ENCODE measurements around the gene ATG16L2. TPM values are rescaled to one million over a fixed set of nuclear protein-coding genes. Genes with fewer than 3 reads are reported as not detected.

ATG16L2 gene
- total and polyA plus RNA-seq, 2 donors (not counting 3 experiments of a cell fraction or from before 2014, with no cell fraction given) = 26.5 to 30.5 TPM

GRCh38 chr11:72783144-72783905 lies 30.9 kb upstream of the ATG16L2 start:
- H3K9me3 ChIP-seq (replicated peaks; ENCODE audit: control insufficient read depth, insufficient read depth, low read length) = no peaks in the 10 kb centered on the region
- POLR2A ChIA-PET = no interaction called here
- no TSS peak for BruUV-seq (replicated peaks)
- H3K4me2 ChIP-seq (ENCODE audit: insufficient read depth, low read length) = no peak overlapping the region
- no peaks in the 10 kb centered on the region for H3K36me3 ChIP-seq (ENCODE audit: control insufficient read depth in 2 of 2, extremely low read depth in 1 of 2, insufficient read depth in 2 of 2, low read length in 2 of 2)
- intact Hi-C loops (cut with micrococcal nuclease) (no loop called here), dilution Hi-C loops (cut with MboI; ENCODE audit: extremely low pct_ligation_motif_present, low sequenced_read_pairs) (no loop called here)
- H3K79me2 ChIP-seq (ENCODE audit: control insufficient read depth, insufficient read depth, low read length) = no peaks in the 10 kb centered on the region
- no peak overlapping the region for H3K9ac ChIP-seq (replicated peaks; ENCODE audit: extremely low read depth, insufficient read depth, low read length)
- H3K4me3 ChIP-seq (replicated peaks in 1 of 3; ENCODE audit: insufficient read depth in 1 of 3, low read depth in 1 of 3, low read length in 3 of 3) = no peak overlapping the region
- CTCF ChIA-PET = interaction anchor here (1.6 to 2.3 kb wide), 3 partner anchors 10 to 58 kb away, joined by 5 to 16 read pairs (median 6); partner anchors contain the start of gene STARD10
- no peak overlapping the region for H2AFZ ChIP-seq (ENCODE audit: low read depth, low read length)
- FAIRE-seq (no peak), DNase-seq (ENCODE audit: low read depth, low spot score) (no peak)
- H3K27ac ChIP-seq (ENCODE audit: insufficient read depth, low read depth, low read length) = no peak overlapping the region
- H4K20me1 ChIP-seq (replicated peaks; ENCODE audit: control insufficient read depth, extremely low read depth, insufficient read depth, low read length) = no peaks in the 10 kb centered on the region
- no peaks in the 10 kb centered on the region for H3K4me1 ChIP-seq (ENCODE audit: control insufficient read depth, extremely low read depth, insufficient read depth, low read length)
- H3K9me1 ChIP-seq (replicated peaks; ENCODE audit: control insufficient read depth, extremely low read depth, insufficient read depth, low read length) = no peaks in the 10 kb centered on the region
- no peak for TF ChIP-seq GATA2 (IDR thresholded peaks at IDR 0.05; ENCODE audit: insufficient read depth, insufficient read length, low read depth, low read length)
- TF ChIP-seq FOS (IDR thresholded peaks at IDR 0.05; ENCODE audit: borderline replicate concordance, insufficient read depth, low read length) = no peak
- TF ChIP-seq EZH2 (IDR thresholded peaks at IDR 0.05; ENCODE audit: borderline replicate concordance, low read depth, low read length, severe bottlenecking) = no peak
- TF ChIP-seq MYC (IDR thresholded peaks at IDR 0.05; ENCODE audit: low read depth, low read length) = no peak
- TF ChIP-seq POLR2AphosphoS5 (IDR thresholded peaks at IDR 0.05; ENCODE audit: insufficient read depth, low read depth, low read length) = no peak
- no peak for TF ChIP-seq JUN (IDR thresholded peaks at IDR 0.05; ENCODE audit: borderline replicate concordance, insufficient read depth, insufficient read length, low read depth)
- TF ChIP-seq MAX (IDR thresholded peaks at IDR 0.05; ENCODE audit: insufficient read depth, insufficient read length) = no peak
- no peak for TF ChIP-seq CTCF (IDR thresholded peaks at IDR 0.05; ENCODE audit: extremely low read depth in 1 of 2, insufficient read depth in 1 of 2, low read depth in 1 of 2, low read length in 2 of 2)
- TF ChIP-seq POLR2A (IDR thresholded peaks at IDR 0.05; ENCODE audit: low read depth, low read length) = no peak
- no peaks in the 10 kb centered on the region for H3K27me3 ChIP-seq (ENCODE audit: control insufficient read depth in 2 of 2, insufficient read depth in 2 of 2, low read length in 2 of 2)

Data from endothelial cell of umbilical vein (primary cell).